HG02870 (cell line): ENCODE measurements around the gene RAB30.
"Not testable (repeated sequence)": the region's sequence is repeated elsewhere in the genome, so short reads cannot be mapped to it uniquely, and the experiment has no call there.

Experiments used
- ATAC-seq: cut with Tn5 transposase; IDR thresholded peaks from one replicate; pipeline ENCODE4 v1.9.1; 2021; ENCODE audit warnings: mild to moderate bottlenecking, moderate library complexity; ENCODE audit not compliant: unreplicated experiment

RAB30 gene

DNA sequence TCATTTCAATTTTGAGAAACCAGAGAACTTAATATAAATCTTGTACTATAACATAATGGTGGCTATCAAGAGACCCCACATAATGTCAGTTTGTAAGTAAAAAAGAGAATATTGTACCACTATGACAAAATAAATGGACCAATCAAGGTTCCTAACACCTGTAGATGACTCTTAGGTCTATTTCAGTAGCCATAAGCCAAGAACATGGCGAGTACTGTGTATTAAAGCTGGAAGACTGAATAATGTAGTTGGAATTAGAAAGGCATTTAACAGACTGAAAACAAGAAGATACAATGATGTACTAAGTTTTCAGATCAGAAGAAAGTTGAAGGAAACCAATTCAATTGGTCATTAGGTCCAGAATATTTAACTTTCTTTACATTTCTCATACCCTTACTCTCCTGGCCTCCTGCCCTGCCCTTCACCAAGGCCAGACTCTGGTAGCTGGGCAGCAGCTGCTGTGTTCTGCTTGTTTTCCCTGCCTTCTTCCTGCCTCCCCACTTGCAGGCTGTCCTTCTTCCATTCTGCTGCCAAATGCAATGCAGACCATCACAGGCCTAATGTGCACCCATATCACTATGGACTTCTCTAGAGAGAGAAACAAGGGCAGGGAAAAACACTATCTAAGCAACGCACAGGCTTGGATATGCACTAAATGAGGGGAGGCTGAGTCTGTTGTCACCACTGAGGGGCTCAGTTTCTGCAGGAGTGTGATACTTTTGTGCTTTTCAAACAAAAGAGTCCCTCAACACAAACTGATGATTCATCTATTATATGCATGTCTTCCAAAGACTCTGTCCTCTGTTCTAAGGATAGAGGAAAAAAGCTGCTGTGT lies 60.1 kb downstream of the RAB30 start:
- ATAC-seq, result no peak

- ATAC-seq, result no peak
Observed at GRCh38 chr11:83009999-83010398, 61.7 kb downstream of the RAB30 start.

DNA sequence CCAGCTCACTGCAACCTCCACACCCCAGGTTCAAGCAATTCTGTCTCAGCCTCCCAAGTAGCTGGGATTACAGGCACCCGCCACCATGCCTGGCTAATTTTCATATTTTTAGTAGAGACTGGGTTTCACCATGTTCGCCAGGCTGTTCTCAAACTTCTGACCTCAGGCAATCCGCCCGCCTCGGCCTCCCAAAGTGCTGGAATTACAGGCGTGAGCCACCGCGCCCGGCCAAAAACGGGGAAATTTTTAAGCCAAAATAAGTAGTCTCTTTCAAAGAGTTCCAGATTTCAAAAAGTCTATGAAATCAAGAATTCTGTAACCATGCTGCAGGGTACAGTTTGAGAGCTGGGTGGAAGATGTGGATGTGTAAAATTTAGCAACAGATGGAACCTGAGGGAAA lies 62.6 kb downstream of the RAB30 start:
- ATAC-seq, result not testable (repeated sequence)

GRCh38 chr11:83008581-83008923 lies 63.1 kb downstream of the RAB30 start:
- ATAC-seq, result no peak

DNA sequence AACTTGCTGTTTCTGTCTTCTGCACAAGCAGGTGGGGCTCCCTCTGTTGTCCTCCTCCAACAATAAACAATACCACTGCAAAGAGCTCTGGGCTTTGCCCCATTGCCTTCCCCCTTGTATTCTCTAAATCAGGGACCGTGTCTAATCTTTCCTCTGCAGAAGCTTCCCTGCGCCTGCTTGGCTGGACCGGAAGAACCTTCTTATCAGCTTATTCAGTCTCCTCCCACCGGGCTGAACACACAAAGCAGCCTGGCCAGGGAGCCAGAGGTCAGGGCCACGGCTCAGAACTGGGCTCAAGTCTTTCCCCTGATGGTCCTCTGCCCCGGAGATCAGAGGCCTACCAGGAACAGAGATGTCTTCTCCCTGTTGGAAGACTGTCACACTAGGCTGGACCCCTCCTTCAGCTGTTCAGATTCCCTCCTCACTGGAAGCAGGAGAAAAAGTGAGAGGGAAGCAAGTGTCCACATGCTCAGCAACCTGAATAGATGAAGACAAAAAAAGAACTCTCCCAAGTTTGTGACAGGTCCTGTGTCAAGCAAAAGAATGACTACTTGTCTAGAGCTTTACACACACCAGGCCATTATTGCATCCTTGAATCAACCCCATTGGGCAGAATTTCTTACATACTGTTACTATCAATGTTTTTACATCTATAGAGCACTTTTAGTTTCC lies 63.7 kb downstream of the RAB30 start:
- no peak for ATAC-seq

DNA sequence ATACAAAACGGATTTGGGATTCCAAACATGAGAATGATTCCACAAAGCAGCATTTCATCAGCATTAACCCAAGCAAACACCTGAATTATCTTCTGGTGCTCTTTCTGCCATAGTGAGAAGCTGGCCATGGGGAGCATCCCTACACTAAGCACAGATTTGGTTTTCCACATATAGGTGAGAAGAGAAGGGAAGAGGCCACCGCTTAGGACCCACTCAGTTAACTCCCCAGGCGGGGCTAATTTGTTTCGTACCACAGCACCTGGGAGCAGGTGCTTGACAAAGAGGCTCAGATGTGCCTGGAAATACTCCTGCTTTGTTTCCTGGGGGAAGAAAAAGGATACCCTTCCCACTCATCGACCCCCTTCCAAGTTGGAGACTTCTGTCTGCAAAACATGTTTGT lies 64.2 kb downstream of the RAB30 start:
- ATAC-seq, result no peak

GRCh38 chr11:83006877-83007330 lies 64.8 kb downstream of the RAB30 start:
- ATAC-seq, result peak; percentile 94

GRCh38 chr11:83004746-83005556 lies 66.7 kb downstream of the RAB30 start:
- ATAC-seq, result no peak

GRCh38 chr11:83002522-83002921 lies 69.2 kb downstream of the RAB30 start:
- no peak for ATAC-seq

DNA sequence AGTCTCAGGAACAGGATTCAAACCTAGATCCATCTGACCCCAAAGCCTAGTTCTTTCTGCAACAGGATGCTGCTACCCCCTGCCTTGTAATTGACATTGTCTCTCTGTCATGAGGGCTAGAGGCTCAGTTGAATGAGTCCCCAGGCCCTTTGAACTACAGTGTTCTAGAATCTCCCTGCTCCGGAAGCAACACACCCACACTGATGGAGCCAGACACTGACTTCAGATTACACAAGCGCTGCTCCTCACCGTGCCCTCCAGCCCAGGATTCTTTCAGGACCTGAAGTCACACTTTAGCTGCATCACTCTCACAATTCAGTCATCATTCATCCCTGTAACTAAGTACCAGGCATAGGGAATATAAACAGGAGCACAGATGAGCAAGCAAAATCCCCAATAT lies 69.6 kb downstream of the RAB30 start:
- ATAC-seq, result no peak

- ATAC-seq, result no peak
Observed at GRCh38 chr11:83000381-83000780, 71.3 kb downstream of the RAB30 start.

GRCh38 chr11:82999232-82999631 lies 72.5 kb downstream of the RAB30 start:
- ATAC-seq, result no peak

DNA sequence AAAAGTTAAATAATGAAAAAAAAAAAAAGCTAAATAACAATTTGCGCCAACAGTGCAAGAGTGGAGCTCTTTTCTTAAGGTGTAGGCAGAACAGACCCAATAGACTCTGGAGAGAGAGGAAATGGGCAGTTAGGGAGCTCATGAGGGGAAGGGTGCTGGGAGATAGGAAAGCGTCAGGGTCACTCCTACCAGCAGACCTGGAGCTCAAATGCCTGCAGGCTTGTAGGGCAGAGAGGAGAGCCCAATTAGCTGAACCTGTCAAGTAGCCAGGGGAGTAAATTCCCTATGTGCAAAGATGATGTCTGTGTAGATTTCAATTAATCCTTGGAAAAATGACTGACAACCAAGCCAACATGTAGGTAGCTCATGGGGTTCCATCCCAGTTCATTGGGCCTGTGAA lies 73.0 kb downstream of the RAB30 start:
- no peak for ATAC-seq

DNA sequence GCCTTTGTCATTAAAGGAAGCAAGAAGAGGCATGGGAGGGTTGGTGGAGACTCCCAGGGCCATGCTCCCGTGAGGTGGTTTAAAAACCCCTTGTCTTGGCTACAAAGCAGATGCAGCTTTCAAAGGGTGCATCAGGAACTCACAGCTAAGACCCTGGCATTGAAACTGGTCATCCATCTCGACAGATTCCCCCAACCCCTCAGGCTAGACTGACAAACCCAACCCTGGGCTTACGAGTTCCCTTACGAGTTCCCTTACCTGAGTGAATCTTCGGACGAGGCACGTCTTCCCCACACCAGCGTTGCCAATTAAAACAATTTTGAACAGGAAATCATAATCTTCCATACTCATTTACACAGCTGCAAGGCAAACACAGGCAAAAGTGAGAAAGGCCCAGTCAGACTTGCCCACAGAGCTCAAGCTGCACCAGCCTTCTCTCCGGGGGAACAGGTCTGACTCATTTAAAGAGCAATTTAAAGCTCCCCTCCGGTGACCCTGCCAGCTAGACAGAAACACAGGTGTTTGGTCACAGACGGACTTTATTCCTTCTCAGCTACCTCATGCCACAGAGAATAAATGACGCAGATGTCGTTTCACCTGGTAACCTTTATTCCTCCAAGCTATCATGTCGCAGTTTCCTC lies 74.6 kb downstream of the RAB30 start:
- ATAC-seq, result peak; percentile 89

DNA sequence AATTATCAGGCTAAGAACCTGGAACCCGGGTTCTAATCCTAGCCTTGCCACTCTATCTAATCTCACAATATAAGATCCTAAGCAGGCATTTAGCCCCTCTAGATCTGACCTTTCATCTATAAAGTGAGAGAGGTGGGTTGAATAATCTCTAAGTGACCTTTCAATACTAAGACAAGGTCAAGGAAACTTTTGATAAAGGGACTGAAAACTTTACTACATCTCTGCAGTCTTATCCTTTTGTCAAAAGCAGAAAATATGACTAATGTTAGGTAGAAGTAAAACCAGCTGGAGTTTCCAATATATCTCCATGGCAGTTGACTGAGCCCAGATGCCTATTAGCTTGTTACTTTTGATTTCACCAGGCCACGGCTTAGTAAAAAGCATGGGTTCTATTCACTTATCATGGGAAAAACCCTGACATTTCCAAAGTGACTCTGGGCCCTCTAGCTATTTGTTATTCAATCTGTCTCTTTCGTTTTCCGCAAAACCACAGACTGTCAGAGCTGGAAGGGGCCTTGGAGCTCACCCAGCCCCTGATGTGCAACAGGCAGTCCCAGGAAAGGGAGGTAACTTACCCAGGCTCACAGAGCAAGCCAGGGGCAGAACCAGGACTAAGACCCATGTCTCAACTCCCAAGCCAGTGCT lies 75.8 kb downstream of the RAB30 start:
- peak; percentile 45 for ATAC-seq

GRCh38 chr11:82995235-82995634 lies 76.5 kb downstream of the RAB30 start:
- ATAC-seq, result no peak

DNA sequence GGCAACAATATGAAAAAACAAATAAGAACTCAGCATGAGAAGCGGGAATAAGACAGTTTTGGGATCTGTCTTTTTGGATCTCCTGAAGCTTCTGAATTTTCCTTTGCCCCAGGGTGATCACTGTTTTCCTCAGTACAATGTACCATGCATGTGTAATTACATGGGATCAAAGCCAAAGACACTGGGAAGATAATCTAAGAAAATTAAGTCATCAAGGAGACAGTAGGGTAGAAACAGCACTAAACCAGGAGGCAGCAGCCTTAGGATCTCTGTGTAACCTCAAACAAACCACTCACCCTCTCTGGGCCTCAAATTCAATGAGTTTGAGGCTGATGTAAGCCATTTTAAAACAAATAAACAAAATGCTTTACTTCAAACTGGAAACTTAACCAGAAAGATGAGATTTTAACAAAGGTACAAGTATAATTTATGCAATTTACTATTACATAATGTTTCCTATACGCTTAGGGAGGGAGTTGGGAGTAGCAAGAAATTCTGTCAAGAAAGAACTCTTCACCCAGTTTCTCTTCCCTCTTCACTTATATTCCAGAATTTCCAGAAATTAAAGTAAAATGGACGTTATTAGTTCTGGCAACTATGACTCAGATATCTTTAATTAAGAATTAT lies 77.0 kb downstream of the RAB30 start:
- no peak for ATAC-seq

GRCh38 chr11:82992223-82992622 lies 79.5 kb downstream of the RAB30 start:
- no peak for ATAC-seq

DNA sequence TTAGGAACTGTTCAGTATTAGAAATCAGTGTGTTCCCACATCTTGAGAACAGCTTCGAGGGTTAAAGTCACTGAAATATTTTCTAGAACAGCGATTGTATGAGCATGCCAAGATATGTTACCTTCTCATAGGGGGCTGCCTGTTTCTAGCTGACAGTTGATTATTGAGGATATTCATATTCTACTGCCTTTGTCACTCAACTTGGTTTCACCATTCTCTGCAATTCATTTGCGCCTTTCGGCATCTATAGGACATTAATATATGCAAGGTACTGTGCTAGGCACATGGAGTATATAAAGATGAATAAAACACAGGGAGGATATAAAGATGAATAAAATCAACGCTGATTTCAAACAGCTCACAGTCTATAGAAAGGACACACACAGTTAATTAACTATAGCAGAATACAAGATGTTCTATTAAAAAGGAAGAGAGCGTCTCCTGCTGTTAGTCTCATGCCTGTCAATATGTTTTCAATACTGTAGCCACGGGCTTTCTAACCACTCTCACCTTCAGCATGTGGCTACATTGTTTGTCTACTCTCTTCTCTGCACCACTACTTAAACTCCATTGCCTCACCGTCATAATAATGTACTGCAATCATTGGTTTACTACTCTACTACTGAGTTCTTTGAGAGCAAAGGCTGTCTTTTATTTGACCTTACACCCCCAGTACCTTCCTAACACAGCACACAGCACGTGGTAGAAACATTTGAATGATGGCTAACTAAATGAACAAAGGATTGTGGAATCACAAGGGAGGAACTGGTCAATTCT lies 81.9 kb downstream of the RAB30 start:
- no peak for ATAC-seq
